A204.1 (cell line): ENCODE results near the gene PHF21A.

Experiments used
- FAIRE-seq: peaks from 2 replicates; lab custom pipeline; 2012; peaks lifted over from hg19 to GRCh38; lab: Jason Lieb, UNC

The PHF21A gene

DNA sequence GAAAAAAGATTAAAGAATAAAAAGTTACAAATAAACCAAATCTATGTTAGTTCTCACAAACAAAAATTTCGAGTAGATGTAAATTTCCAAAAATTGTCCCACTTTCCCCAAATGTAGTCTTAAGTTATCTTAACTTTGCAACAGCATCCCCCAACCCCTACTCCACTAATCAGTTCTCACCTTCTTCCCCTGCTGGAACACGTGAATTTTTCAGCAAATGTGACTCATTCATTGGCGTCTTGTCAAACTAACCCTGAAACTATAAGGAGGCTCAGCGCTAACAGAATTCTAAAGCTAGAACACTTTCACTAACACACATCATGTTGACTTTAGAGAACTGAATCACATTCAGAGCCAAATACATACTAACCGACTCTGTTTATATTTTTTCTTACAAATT, 46.1 kb downstream of the PHF21A start:
- no peak for FAIRE-seq

DNA sequence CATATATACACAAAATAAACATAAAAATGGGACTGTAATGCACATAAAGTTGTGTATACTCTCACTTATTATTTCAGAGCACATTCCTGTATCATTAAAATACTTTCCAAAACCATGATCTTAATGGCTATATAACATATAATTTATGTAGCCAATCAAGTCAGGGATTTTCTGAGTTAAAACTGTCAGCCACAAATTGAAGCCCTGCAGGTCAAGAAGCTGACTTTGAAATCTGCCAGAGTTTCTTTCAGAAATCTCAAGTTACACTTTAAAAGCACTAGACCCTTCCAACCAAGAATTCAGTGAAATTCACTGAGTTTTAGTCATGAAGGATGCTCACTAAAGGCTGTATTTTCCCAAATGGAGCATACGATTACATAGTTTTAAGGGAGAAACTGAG, 47.6 kb downstream of the PHF21A start:
- no peak for FAIRE-seq

GRCh38 chr11:46072172-46072964, 48.9 kb downstream of the PHF21A start:
- no peak for FAIRE-seq

- no peak for FAIRE-seq
Measured at GRCh38 chr11:46071091-46071490, 50.2 kb downstream of the PHF21A start.

DNA sequence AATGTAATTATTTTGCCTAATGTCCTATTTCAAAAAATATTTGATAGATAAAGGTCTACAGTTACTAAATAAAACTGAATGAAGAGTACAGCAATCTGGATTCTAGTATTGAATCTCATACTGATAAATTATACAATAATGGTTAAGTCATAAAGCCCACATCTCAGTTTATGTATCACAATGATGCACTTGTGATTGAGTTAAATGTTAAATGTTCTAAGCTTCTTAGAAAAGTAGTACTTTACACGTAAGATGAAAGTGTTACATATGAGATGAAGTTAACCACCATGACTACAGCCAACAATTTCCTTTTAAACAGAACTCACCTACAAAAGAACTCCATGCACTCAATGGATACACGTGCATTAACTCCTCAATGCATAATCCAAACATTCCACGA, 51.7 kb downstream of the PHF21A start:
- no peak for FAIRE-seq

DNA sequence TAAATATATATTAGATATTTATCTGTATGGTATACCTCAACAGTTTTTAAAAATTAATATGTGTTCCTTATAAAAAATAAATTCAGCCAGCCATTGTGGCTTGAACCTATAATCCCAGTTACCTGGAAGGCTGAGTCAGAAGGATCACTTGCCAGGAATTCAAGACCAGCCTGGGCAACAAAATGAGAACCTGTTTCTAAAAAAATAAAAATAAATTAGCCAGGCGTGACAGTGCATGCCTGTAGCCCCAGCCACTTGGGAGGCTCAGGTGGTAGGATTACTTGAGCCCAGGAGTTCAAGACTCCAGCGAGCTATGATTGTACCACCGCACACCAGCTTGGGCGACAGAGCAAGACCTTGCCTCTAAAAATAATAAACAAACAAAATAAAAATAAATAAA, 54.9 kb downstream of the PHF21A start:
- no peak for FAIRE-seq

DNA sequence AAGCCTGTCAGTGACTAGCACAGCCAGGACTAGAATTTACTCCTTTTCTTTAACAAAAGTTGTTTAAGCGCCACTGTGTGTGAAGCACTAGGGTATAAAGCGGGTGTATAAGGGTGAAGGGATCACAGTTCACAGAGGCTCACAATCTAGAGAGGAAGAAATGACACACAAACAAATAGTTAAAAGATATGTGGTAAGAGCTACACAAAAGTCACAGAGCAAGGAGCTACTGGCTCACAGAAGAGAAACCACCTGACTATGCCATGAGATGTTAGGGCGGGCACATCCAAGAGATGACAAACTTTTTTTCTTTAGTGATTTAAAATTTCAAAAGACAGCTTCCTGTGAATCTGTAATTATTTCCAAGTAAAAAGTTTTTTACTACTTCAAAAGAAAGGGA, 55.6 kb downstream of the PHF21A start:
- FAIRE-seq, result no peak

DNA sequence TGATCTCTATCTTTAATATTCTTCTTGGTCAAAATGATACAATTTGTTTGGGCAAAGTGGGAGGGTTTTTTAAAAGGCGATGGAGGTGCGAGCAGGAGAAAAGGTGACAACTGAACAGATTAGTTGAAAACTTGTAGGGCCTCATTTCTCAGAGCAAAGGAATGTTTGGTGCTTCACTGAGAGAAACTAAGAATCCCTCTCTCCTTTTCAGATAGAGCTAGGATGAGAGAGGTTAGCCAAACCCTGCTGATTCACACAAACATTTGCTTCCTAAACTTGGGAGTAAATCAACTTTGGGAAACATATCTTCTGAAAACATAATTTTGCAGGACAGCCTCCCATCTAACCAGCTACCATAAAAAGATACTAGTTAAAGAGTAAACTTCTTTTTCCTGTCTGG, 57.0 kb downstream of the PHF21A start:
- no peak for FAIRE-seq

- FAIRE-seq, result no peak
Measured at GRCh38 chr11:46063138-46063537, 58.1 kb downstream of the PHF21A start.

DNA sequence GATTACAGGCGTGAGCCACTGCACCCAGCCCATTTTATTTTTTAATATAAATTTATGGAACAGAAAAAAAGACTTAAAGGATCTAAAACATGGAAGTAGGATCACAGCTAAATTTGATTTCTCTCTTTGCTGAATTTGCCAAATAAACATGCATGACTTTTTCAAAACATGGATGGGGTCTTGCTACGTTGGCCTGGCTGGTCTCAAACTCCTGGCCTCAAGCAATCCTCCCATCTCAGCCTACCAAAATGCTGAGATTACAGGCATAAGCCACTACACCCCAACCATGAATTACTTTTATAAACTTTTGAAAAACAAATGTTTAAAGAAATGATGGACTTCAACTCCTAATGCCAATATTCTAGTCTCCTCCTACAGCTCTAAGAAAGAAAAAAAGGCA, 61.2 kb downstream of the PHF21A start:
- FAIRE-seq, result no peak

DNA sequence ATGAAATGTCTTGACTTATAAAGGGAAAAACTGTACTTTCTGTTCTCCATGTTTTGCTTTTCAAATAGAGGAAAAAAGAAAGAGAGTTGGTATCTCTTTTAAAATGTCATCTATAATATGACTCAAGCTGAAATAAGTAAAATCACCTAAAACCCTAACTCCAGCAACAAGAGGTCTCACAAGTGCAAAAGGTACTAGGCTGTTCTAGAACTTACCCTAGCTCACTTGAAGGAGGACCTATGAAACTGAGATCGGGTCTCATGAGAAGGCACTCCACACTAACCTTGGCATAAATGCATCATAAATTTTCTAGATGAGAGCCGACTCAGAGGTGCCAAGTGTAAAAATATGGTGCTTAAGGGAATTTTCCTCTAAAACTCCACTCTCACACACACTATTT, 63.8 kb downstream of the PHF21A start:
- no peak for FAIRE-seq

DNA sequence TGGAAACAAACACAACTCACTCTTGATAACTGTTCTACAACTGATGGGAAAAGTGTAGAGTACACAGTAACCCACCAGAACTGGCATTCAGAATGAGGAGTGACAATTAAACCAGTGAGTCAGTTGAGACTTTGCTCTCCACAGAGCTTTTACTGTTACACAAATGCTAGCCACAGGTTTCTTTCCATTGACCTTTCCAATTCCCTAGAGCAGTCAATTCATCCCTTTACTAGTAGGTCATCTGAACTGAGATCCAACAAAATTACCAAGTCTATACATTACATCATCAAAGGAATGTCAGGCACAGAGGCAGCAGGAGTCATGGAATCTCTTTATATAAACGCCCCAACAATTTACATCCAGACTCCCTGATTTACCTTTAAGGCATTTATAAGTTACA, 65.9 kb downstream of the PHF21A start:
- FAIRE-seq, result no peak

GRCh38 chr11:46051102-46051501, 70.2 kb downstream of the PHF21A start:
- no peak for FAIRE-seq

DNA sequence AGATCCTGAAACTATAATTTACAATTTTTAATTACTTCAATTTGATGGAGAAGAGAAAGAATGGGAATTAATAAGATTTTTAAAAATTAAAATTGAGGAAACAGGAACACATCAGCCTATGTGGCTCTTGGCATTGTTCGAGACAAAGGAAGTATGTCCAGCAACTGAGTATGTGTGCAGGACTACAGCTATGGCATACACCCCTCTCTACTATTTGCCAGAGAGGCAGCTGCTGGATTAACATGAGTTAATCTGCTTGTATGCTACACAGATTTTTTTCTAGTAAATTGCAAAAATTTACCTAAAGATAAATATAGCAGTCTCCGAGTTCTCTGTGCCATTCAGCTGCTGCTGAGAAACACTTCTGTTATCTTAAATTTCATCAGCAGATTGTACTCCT, 70.6 kb downstream of the PHF21A start:
- FAIRE-seq, result no peak

- FAIRE-seq, result no peak
Measured at GRCh38 chr11:46050003-46050461, 71.2 kb downstream of the PHF21A start.

DNA sequence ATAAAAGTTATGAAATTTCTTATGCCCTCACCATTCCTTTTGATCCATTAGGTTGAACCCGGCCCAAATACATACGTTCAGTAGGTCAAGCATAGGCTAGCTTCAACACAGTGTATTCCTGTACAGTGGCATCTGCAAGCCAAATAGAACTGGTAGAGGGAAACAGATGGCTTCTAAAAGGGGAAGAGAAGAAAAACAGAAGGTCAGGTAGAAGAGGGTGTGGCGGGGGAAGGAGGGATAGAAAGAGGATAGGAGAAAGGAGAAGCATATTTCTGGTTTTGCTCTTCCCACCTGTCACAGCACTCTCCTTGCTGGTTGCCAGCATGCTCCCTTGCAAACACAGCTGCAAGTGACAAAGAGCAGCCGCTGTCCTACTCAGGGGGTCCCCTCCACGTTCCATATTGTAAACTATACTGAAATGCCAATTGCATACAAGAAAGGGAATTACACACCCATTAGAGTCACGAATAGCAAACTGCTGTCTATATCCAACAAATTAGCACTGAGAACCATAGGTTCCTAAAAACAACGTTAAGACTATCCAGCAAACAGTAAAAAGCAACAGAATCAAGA, 71.8 kb downstream of the PHF21A start:
- no peak for FAIRE-seq

DNA sequence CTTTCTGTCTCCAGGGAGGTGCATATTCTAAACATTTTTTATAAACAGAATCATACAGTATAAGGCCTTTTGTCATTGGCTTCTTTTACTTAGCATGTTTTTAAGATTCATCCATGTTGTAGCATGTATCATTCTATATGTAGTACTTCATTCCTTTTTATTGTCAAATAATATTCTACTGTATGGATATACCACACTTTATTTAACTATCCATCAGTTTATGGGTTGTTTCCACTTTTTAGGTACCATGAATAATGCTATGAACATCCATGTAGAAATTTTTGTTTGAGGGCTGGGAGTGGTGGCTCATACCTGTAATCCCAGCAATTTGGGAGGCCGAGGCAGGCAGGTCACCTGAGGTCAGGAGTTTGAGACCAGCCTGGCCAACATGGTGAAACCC, 73.1 kb downstream of the PHF21A start:
- FAIRE-seq, result no peak

GRCh38 chr11:46047520-46047919, 73.7 kb downstream of the PHF21A start:
- FAIRE-seq, result no peak

DNA sequence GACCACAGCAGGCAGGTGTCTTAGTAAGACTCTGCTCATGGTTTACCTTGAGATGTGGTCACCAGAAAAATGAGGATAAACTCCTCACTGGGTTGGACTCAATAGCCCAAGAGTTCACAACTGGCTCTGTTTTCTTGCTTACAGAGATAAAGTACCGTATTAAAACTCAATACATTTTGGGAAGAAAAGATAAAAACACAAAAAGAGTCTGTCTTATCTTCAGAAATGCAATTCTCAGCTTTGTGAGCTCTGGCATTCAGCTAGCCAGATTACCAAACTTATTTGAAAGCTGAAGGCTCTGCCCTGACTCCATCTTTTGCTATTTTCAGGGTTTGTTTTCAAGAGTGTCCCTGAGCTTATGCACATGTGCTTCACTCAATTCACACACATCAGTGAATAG, 75.4 kb downstream of the PHF21A start:
- no peak for FAIRE-seq

DNA sequence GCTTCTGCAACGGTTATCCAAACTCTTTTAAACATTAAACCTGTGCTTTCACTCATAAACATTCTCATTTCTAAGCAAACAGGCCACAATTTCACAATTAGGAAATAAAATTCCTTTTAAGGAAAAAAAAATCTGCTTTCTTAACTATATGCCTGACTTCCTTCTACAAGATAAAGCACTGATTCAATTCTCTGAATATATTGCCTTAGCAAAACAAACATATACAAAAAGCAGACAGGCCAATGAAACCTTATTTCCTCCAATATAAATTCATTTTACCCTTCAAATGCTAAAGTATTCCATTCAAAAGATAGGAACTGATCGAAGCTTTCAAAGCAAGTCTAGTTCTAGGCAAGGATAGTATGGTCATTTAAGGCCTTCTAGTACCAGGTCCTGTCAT, 76.7 kb downstream of the PHF21A start:
- FAIRE-seq, result no peak

- no peak for FAIRE-seq
Measured at GRCh38 chr11:46039990-46040389, 81.3 kb downstream of the PHF21A start.

- no peak for FAIRE-seq
Measured at GRCh38 chr11:46038529-46038928, 82.7 kb downstream of the PHF21A start.

DNA sequence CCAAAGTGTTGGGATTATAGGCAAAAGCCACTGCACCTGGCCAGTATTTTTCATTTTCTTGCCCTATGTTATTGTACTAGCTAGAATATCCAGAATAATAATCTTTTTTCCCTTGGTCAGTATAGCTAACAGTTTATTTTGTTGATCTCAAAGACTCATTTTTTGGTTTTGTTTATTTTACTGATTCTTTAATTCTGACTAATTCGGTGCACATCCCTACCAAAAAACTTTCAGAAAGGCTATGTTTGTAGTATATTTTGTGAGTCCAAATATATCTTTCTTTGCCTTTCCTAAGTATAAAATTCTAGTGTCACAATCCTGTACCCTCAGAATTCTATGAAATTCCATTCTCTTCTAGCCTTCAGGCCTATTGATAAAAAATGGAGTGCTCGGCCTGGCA, 84.3 kb downstream of the PHF21A start:
- no peak for FAIRE-seq

DNA sequence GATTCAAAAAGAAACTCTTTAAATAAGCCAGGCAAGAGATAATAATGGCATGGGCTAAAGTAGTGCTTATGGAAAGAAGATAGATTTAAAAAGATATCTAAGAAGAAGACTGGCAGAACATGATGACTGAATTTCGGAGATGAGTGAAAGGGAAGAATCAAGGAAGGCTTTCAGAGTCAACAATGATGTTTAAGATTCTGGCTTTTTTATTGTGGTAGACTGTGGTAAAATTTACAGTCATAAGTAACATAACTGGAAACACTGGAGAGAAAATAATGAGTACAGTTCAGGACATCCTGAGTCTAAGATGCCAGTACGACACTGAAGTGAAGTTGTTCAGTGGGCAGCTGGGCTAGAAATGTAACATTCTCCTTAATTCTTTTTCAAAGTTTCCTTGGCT, 85.2 kb downstream of the PHF21A start:
- FAIRE-seq, result no peak
